Activated CD8-positive, alpha-beta T cell treated with anti-CD3 and anti-CD28 coated beads for 36 hours (primary cell): Measurements from ENCODE around the gene ANKS1B. TPM values are rescaled to one million over a fixed set of nuclear protein-coding genes. Genes with fewer than 3 reads are reported as not detected.
"Not testable (repeated sequence)": the region's sequence is repeated elsewhere in the genome, so short reads cannot be mapped to it uniquely, and the experiment has no call there.

Source experiments
- ATAC-seq: fragments of 200-7000 bp; cut with Tn5 transposase; one replicate; pipeline ENCODE4 v1.10.0; 2021; ENCODE audit warnings: mild to moderate bottlenecking, moderate library complexity
- CTCF ChIA-PET: fragments of 350-600 bp; sonication (Branson Sonifier 250); formaldehyde crosslinking; loops from one replicate; lab custom pipeline; 2021; ENCODE audit warnings: antibody characterized with exemption; lab: Charles Lee
- POLR2A ChIA-PET: fragments of 350-600 bp; sonication (Branson Sonifier 250); formaldehyde crosslinking; loops from one replicate; lab custom pipeline; 2021; ENCODE audit warnings: antibody characterized with exemption; lab: Charles Lee
- DNase-seq: peaks from one replicate; pipeline ENCODE4 v3.0.0-alpha.2; 2020
- H3K27ac Mint-ChIP-seq: one replicate; pipeline ENCODE4 v1.8.0; 2021; ENCODE audit warnings: mild to moderate bottlenecking, mixed read lengths
- H3K27me3 Mint-ChIP-seq: one replicate; pipeline ENCODE4 v1.8.0; 2021; ENCODE audit warnings: mixed read lengths
- H3K36me3 Mint-ChIP-seq: one replicate; pipeline ENCODE4 v1.8.0; 2021; ENCODE audit warnings: low read depth, mixed read lengths
- H3K4me1 Mint-ChIP-seq: one replicate; pipeline ENCODE4 v1.8.0; 2021; ENCODE audit warnings: low read depth, mixed read lengths
- H3K4me3 Mint-ChIP-seq: one replicate; pipeline ENCODE4 v1.8.0; 2021; ENCODE audit warnings: mild to moderate bottlenecking, moderate library complexity, mixed read lengths
- H3K9me3 Mint-ChIP-seq: one replicate; pipeline ENCODE4 v1.8.0; 2021; ENCODE audit warnings: mixed read lengths
- intact Hi-C: fragments of 100-400 bp; cut with micrococcal nuclease; formaldehyde crosslinking; loops from one replicate; pipeline ENCODE4 v1.10.0; 2022
- total RNA-seq, 2 experiments: library from RNA; stranded (reverse); gene quantifications; one replicate each; pipeline ENCODE4 v1.2.3, GENCODE V29; 2021
- TF ChIP-seq, protein P1 (sequence below): fragments of 200-600 bp; IDR thresholded peaks from one replicate; pipeline ENCODE4 v1.8.0; 2022; ENCODE audit warnings: antibody characterized with exemption, mild to moderate bottlenecking

ANKS1B gene
- total RNA-seq, 2 experiments from 2014 or later = 0.54 TPM; not detected in 1

DNA sequence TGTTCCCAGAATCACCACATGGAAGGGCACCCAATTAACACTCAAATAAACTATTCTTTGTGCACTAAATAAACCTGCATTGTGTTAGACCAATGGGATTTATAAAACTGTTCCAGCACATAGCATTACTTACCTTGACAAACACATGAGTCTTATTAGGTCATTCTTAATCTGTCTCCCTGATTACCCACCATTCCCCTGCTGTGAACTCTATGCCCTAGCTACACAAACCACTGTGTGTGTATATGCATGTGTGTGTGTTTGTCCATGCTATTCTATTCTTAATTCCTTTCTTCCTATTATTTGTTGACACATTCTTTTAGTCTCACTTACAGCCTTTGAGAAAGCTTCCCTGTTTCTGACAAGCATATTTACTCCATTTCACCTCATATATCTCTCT, 640.8 kb downstream of the ANKS1B start:
- Mint-ChIP-seq H3K36me3 (no peaks in the 10 kb centered on the region), H3K4me1 (no peaks in the 10 kb centered on the region), H3K27ac (no peak overlapping the region), H3K4me3 (no peak overlapping the region), H3K27me3 (no peaks in the 10 kb centered on the region), H3K9me3 (peaks cover 3% of the 10 kb centered on the region)
- ChIA-PET POLR2A (no interaction called here), CTCF (no interaction called here)
- DNase-seq = no peak
- ATAC-seq = no peak
- TF ChIP-seq, protein P1, sequence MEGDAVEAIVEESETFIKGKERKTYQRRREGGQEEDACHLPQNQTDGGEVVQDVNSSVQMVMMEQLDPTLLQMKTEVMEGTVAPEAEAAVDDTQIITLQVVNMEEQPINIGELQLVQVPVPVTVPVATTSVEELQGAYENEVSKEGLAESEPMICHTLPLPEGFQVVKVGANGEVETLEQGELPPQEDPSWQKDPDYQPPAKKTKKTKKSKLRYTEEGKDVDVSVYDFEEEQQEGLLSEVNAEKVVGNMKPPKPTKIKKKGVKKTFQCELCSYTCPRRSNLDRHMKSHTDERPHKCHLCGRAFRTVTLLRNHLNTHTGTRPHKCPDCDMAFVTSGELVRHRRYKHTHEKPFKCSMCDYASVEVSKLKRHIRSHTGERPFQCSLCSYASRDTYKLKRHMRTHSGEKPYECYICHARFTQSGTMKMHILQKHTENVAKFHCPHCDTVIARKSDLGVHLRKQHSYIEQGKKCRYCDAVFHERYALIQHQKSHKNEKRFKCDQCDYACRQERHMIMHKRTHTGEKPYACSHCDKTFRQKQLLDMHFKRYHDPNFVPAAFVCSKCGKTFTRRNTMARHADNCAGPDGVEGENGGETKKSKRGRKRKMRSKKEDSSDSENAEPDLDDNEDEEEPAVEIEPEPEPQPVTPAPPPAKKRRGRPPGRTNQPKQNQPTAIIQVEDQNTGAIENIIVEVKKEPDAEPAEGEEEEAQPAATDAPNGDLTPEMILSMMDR = no peak
- intact Hi-C loops = no loop called here

GRCh38 chr12:99339663-99340062, 645.1 kb downstream of the ANKS1B start:
- Mint-ChIP-seq H3K36me3 (no peaks in the 10 kb centered on the region), H3K4me3 (no peak overlapping the region), H3K9me3 (peaks cover 6% of the 10 kb centered on the region), H3K27me3 (no peaks in the 10 kb centered on the region), H3K27ac (no peak overlapping the region), H3K4me1 (no peaks in the 10 kb centered on the region)
- ChIA-PET CTCF (interaction anchor here (0.6 kb wide), 1 partner anchor 17 kb away, joined by 3 read pairs; no protein-coding TSS in a partner anchor), POLR2A (no interaction called here)
- DNase-seq (no peak), ATAC-seq (no peak)
- TF ChIP-seq, protein P1 = no peak
- intact Hi-C loops = no loop called here

- no peak for ATAC-seq
- no peaks in the 10 kb centered on the region for H3K27me3 Mint-ChIP-seq
- CTCF ChIA-PET = no interaction called here
- intact Hi-C loops = no loop called here
- no peak for DNase-seq
- TF ChIP-seq, protein P1 = no peak
- no peak overlapping the region for H3K27ac Mint-ChIP-seq
- H3K4me1 Mint-ChIP-seq = no peaks in the 10 kb centered on the region
- no peak overlapping the region for H3K4me3 Mint-ChIP-seq
- peaks cover 6% of the 10 kb centered on the region for H3K9me3 Mint-ChIP-seq
- no peaks in the 10 kb centered on the region for H3K36me3 Mint-ChIP-seq
- POLR2A ChIA-PET = no interaction called here
Measured at GRCh38 chr12:99334285-99335056, 650.3 kb downstream of the ANKS1B start.

- TF ChIP-seq, protein P1 = no peak
- H3K4me3 Mint-ChIP-seq = no peak overlapping the region
- H3K27me3 Mint-ChIP-seq = no peaks in the 10 kb centered on the region
- ChIA-PET POLR2A (no interaction called here), CTCF (no interaction called here)
- no peak overlapping the region for H3K27ac Mint-ChIP-seq
- no peaks in the 10 kb centered on the region for H3K4me1 Mint-ChIP-seq
- no peaks in the 10 kb centered on the region for H3K36me3 Mint-ChIP-seq
- no peak for DNase-seq
- H3K9me3 Mint-ChIP-seq = peaks cover 2% of the 10 kb centered on the region
- intact Hi-C loops = no loop called here
- no peak for ATAC-seq
Measured at GRCh38 chr12:99332936-99333591, 651.7 kb downstream of the ANKS1B start.

DNA sequence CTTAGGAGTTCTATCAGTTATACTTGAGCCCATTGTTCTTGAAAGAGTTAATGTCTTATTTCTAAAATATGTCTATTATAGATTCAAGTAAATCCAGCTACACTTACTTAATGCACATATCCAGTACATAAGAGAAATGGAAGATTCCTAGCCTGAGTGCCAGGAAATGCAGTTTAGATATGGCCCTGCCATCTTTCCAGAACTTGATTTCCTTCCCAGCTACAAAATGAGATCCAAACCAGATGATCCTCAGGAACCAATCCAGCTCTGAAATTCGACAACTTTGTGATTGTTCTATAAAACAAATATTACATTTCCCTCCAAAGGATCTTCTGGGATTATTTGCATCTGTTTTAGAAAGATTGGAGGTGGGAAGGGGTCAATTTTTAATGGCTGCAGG, 654.5 kb downstream of the ANKS1B start:
- CTCF ChIA-PET = no interaction called here

DNA sequence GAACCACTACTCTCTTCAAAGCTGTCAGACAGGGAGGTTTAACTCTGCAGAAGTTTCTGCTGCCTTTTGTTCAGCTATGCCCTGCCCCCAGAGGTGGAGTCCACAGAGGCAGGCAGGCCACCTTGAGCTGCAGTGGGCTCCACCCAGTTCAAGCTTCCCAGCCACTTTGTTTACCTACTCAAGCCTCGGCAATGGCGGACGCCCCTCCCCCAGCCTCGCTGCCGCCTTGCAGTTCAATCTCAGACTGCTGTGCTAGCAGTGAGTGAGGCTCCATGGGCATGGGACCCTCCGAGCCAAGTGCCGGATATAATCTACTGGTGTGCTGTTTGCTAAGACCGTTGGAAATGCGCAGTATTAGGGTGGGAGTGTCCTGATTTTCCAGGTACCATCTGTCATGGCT, 663.5 kb downstream of the ANKS1B start:
- H3K36me3 Mint-ChIP-seq, H3K4me1 Mint-ChIP-seq, H3K27me3 Mint-ChIP-seq, POLR2A ChIA-PET, DNase-seq, H3K27ac Mint-ChIP-seq, intact Hi-C loops, CTCF ChIA-PET, ATAC-seq, H3K4me3 Mint-ChIP-seq: not testable (repeated sequence)
- H3K9me3 Mint-ChIP-seq = peaks cover 14% of the 10 kb centered on the region

More for the DNA sequence above, 654.5 kb downstream of the ANKS1B start:
- TF ChIP-seq, protein P1 = no peak
- POLR2A ChIA-PET = no interaction called here
- no peak overlapping the region for H3K27ac Mint-ChIP-seq
- no peaks in the 10 kb centered on the region for H3K27me3 Mint-ChIP-seq
- intact Hi-C loops = no loop called here
- DNase-seq (no peak), ATAC-seq (no peak)
- no peaks in the 10 kb centered on the region for H3K4me1 Mint-ChIP-seq
- H3K4me3 Mint-ChIP-seq = no peak overlapping the region
- no peaks in the 10 kb centered on the region for H3K9me3 Mint-ChIP-seq
- no peaks in the 10 kb centered on the region for H3K36me3 Mint-ChIP-seq
